ENCODE results near the gene VMP1.

- TF ChIP-seq CTCF (conservative IDR thresholded peaks at IDR 0.05) (no peak), EZH2 (IDR thresholded peaks at IDR 0.05; ENCODE audit: low read depth) (no peak)
These were observed 79.3 kb downstream of the VMP1 start for GRCh38 chr17:59786536-59787319.

Data from PC-9 (cell line).